SJSA1 (cell line): ENCODE results near the gene CRYBG2. TPM values are rescaled to one million over a fixed set of nuclear protein-coding genes. Genes with fewer than 3 reads are reported as not detected.
A peak's percentile ranks its signal among the peaks of the same experiment; 100 is the strongest.
"Not testable (repeated sequence)": the region's sequence is repeated elsewhere in the genome, so short reads cannot be mapped to it uniquely, and the experiment has no call there.

Experiments used
- DNase-seq, 2 experiments: peaks; one replicate each; pipeline ENCODE4 v3.0.0-alpha.2; 2015 to 2020; ENCODE audit warnings: low spot score in 2 of 2, low read depth in 1 of 2
- H3K27ac ChIP-seq: fragments of 250-450 bp; sonication (Bioruptor Pico); 2 replicates; pipeline ENCODE4 v1.5.1; 2020; ENCODE audit warnings: mild to moderate bottlenecking, moderate library complexity
- H3K27me3 ChIP-seq: fragments of 250-450 bp; sonication (Bioruptor Pico); replicated peaks from 2 replicates; pipeline ENCODE4 v1.5.1; 2020; ENCODE audit warnings: mild to moderate bottlenecking, moderate library complexity
- H3K36me3 ChIP-seq: fragments of 250-450 bp; sonication (Bioruptor Pico); 2 replicates; pipeline ENCODE4 v1.5.1; 2020; ENCODE audit warnings: mild to moderate bottlenecking
- H3K4me1 ChIP-seq: fragments of 250-450 bp; sonication (Bioruptor Pico); replicated peaks from 2 replicates; pipeline ENCODE4 v1.6.1; 2021; ENCODE audit warnings: mild to moderate bottlenecking
- H3K4me3 ChIP-seq: fragments of 250-450 bp; sonication (Bioruptor Pico); 2 replicates; pipeline ENCODE4 v1.5.1; 2020; ENCODE audit warnings: mild to moderate bottlenecking
- H3K9me3 ChIP-seq: fragments of 250-450 bp; sonication (Bioruptor Pico); replicated peaks from 2 replicates; pipeline ENCODE4 v1.5.1; 2020; ENCODE audit warnings: mild to moderate bottlenecking
- total RNA-seq: library from RNA; depleted of rRNA; stranded (reverse); fragments of >200 nt; shearing (Covaris generic); gene quantifications from 2 replicates; pipeline ENCODE4 v1.2.3, GENCODE V29; 2014

The CRYBG2 gene
- total RNA-seq, 1 experiment from 2014 or later, result not detected

DNA sequence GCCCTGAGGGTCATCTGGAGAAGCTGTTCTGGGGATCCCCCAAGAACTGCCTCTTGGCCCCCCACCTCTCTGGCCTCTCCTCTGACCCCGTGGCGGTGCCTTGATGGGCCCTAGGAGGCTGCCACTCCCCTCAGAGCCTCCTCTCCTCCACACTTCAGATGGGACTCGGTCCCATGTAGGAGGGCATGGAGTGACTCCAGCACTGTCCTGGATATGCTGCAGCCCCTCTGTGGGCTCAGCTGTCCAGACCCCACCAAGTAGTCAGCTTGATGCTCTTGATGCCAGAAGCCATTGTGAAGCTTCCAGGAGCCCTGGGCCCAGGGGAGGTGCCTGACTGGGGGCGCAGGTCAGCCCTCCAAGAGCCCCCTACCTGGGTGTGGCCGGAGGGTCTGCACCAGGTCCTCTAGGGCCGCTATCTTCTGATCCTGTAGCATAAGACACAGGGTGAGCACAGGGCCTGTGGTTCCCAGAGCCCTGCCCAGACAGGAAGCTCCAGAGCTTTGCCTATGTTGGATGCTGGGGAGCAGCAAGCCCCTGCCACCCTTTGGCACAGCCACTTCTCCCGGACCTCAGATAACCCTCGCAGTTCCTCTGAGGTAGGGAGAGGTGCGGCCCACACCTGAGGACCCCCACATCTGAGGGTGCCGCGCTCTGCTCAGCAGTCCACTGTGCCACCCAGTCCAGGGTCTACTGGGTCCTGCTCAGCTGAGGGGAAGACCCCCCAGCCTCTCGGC lies 56.7 kb downstream of the CRYBG2 start:
- Histone ChIP-seq H3K4me1 (no peaks in the 10 kb centered on the region), H3K4me3 (no peak overlapping the region), H3K36me3 (0 out of 2 replicates have a peak, but pooled peaks cover 4% of the 10 kb centered on the region), H3K27me3 (no peaks in the 10 kb centered on the region), H3K9me3 (no peaks in the 10 kb centered on the region), H3K27ac (no peak overlapping the region)
- DNase-seq, result no peak

DNA sequence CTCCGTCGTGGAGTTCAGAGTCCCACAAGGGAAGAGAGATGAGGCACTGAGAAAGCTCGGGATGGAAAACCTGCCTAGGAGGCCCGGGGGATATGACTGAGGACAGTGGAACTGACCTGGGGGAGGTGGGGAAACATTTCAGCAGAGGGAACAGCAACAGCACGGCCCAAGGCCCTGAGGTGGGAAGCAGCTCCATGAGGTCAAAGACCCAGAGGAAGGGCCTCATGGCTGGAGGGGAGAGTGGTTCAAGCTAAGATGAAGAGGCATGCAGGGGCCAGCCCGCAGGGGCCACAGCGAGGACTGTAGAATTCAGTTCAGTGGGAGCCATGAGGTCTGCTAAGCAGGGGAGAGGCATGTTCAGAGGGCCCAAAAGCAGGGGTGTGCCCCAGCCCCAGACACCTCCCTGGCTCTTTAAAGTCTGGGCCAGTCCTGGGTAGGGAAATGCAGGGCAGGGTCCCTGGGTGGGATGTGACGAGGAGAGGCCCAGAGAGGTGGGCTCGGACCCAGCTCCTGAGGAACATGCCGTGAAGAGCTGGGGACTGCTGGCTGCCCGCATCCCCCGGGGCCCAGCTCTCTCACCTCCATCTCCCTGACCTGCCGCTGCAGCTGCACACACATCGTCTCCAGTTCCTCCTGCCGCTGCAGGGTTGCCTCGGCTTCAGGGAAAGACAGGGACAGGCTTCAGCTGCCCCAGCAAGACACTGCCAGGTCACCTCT lies 57.4 kb downstream of the CRYBG2 start:
- Histone ChIP-seq H3K9me3 (no peaks in the 10 kb centered on the region), H3K27me3 (no peaks in the 10 kb centered on the region), H3K4me3 (no peak overlapping the region), H3K27ac (no peak overlapping the region), H3K4me1 (no peaks in the 10 kb centered on the region), H3K36me3 (0 out of 2 replicates have a peak, but pooled peaks cover 4% of the 10 kb centered on the region)
- peak in 1 of 2 experiments; percentile 37 for DNase-seq

DNA sequence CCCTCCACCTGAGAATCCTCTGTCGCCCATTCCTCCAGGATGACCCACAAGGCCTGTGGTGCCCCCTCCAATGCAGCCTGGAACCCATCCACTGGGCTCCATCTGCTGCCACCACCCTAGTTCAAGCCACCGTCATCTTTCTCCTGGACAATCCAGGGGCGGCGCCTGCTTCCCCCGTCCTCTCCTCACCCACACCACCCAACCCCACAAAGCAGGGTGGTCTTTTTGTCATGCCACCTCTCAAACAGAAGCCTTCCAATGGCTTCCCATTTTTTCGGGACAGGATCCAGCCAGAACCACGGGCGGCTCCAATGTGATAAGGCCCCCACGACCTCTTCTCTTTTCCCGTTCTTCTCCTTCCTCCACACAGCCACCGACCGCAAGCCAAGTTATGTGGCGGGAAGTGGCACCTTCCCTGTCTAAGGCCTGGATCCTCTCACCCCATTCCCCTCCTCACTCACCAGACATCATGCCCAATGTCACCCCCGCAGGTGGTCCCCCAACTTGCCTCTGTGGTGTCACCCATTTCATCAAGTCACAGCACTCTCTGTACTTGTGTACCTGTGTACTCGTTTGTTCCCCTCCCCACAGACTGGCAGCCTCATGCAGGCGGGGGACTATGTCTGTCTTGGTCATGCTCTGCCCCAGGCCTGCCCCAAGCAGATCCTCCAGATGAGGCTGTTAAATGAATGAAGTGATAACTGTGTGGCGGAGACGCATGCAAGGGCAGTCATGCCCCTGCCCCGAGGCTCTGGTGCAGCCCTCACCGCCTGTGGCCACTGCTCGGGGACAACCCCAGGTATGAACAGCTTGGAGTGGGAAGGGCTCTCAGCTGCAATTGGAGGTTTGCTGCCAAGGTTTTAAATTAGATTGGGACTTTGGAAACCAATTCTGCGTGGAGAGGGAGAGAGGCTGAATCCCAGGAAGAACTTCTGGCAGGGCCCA lies 58.5 kb downstream of the CRYBG2 start:
- Histone ChIP-seq H3K27me3 (no peaks in the 10 kb centered on the region), H3K4me3 (no peak overlapping the region), H3K27ac (no peak overlapping the region), H3K9me3 (no peaks in the 10 kb centered on the region), H3K4me1 (no peaks in the 10 kb centered on the region), H3K36me3 (0 out of 2 replicates have a peak, but pooled peaks cover 4% of the 10 kb centered on the region)
- no peak for DNase-seq

DNA sequence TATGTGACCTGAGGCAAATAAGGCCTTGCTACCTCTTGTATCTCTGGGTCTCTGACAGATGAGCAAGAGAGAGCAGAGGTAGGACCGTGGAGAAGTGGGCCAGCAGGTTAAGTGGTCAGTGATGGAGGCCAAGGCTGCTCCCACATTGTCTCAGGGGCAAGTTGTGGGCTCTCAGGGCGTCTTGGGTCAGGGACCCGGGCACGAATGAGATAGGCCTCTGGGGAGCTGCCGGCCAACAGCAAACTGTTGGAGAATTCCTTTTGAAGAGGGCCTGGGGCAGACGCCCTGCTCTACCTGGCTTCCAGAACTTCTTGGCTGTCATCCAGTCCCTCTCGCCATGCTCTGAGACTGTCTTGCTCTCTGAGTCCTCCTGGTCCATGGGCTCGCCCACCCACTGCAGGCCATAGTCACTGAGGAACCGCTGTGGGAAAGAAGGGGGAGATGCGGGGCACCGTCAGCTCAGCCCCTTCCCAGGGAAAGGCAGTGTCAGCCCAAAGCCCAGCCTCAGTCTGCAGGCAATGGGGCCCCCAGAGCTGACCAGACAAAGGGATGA lies 59.9 kb downstream of the CRYBG2 start:
- H3K4me1 ChIP-seq, result no peaks in the 10 kb centered on the region
- no peak for DNase-seq
- H3K27ac ChIP-seq, result no peak overlapping the region
- H3K4me3 ChIP-seq, result no peak overlapping the region
- H3K36me3 ChIP-seq, result 0 out of 2 replicates have a peak, but pooled peaks cover 4% of the 10 kb centered on the region
- H3K9me3 ChIP-seq, result no peaks in the 10 kb centered on the region
- H3K27me3 ChIP-seq, result no peaks in the 10 kb centered on the region

DNA sequence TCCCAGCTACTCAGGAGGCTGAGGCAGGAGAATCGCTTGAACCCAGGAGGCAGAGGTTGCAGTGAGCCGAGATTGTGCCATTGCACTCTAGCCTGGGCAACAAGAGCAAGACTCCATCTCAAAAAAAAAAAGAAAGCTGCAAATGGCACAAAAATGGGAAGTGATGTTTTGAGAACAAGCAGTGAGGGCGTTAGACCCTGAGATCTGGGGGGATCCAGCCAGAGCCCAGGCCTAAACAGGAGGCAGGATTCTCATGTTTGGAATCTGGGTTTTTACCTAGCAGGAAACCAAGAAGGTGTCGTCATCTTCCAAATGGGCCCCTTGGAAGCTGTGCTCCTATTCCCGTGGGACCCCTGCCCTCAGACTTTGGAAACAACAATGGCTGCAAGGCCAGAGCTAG lies 61.2 kb downstream of the CRYBG2 start:
- not testable (repeated sequence) for H3K9me3 ChIP-seq, H3K4me1 ChIP-seq, H3K27ac ChIP-seq, DNase-seq, H3K36me3 ChIP-seq, H3K27me3 ChIP-seq, H3K4me3 ChIP-seq

DNA sequence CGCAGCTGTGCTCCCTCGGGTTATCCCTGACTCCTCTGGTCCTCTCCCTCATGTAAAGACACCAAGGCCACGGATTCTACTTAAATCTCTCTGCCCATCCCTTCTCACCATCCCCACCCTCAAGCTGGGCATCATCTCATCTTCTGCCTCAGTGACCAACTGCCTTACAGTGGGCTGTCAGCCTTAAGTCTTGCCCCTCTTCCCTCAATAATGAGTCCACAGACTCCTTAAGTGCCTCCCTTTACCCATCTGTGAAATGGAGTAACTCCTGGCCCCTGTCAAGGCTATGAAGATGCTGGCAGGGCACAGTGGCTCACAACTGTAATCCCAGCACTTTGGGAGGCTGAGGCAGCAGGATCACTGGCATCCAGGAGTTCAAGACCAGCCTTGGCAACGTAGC lies 62.0 kb downstream of the CRYBG2 start:
- Histone ChIP-seq H3K4me1 (no peaks in the 10 kb centered on the region), H3K9me3 (no peaks in the 10 kb centered on the region), H3K36me3 (0 out of 2 replicates have a peak, but pooled peaks cover 4% of the 10 kb centered on the region), H3K27me3 (no peaks in the 10 kb centered on the region), H3K4me3 (no peak overlapping the region), H3K27ac (no peak overlapping the region)
- DNase-seq, result no peak

DNA sequence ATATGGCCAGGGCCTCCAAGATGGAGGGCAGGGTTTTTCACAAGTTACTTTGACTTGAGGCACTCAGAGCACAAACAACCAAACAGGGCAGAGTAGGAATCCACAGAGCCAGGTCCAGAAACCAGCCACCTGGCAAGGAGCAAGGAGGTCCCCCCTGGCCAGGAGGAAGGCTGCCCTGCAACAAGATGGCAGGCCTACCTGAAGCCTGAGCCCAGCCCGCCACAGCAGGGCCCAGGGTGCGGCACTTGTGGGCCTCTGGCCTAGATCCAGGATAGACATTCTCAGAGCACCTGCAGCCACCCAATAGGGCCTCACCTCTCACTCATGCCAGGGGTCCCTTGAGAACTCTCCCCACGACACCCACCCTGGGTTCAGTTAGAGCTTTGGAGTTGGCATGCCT lies 62.5 kb downstream of the CRYBG2 start:
- DNase-seq, result no peak
- H3K9me3 ChIP-seq, result no peaks in the 10 kb centered on the region
- no peaks in the 10 kb centered on the region for H3K27me3 ChIP-seq
- H3K4me1 ChIP-seq, result no peaks in the 10 kb centered on the region
- H3K4me3 ChIP-seq, result no peak overlapping the region
- H3K36me3 ChIP-seq, result 0 out of 2 replicates have a peak, but pooled peaks cover 3% of the 10 kb centered on the region
- H3K27ac ChIP-seq, result no peak overlapping the region

DNA sequence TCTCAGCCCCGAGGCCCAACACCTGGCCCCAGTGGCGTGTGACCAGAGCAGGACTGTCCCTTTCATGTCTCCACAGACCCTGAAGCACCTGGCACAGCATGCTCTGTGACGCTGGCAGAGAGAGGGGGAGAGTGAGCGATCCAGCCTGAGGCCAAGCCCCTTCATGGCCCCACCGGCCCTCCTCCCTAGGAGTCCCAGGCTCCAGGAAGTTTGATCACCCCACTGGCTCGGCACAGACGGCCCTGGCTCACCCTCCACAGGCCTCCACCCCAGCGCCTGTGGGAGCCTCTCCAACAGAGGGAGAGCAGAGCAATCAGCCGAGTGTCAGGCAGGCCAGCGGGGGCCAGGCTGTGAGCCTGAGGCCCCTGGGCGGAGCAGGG lies 63.1 kb downstream of the CRYBG2 start:
- no peak overlapping the region for H3K27ac ChIP-seq

DNA sequence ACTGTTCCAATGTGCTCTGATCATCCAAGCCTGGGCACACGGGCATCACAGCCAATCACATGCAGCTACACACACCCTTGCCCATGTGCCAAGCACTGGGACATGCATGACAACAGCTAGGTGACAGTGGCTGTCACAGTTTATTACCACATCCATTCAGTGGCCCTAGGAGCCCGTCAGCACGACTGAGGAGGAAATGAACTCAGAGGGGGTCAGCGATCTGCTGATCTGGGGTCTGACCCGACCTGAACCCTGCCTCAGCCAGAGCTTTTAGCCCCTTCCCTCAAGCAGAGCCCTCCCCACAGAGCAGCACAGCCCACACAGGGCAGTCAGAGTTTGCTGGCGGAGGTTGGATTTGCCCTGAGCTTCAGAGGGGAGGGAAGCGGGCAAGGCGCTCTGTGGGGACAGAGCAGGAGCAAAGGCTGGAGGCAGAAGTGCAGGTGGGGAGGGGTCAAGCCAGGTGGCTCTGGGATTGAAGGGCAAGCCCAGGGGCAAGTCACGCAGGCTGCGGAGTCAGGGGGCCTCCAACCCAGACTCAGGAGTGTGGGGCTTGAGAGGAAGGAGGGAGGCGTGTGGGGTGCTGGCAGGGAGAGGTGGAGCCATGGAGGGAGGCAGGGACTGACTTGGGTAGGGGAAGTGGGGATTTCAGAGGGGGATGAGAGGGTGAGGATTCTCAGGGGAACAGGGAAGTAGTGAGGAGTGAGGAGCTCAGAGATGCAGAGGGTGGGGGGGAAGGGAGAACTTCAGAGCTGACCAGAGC lies 63.6 kb downstream of the CRYBG2 start:
- no peak overlapping the region for H3K27ac ChIP-seq
- H3K9me3 ChIP-seq, result no peaks in the 10 kb centered on the region

More for the DNA sequence above, 63.1 kb downstream of the CRYBG2 start:
- no peaks in the 10 kb centered on the region for H3K36me3 ChIP-seq
- DNase-seq, result no peak
- H3K4me1 ChIP-seq, result no peaks in the 10 kb centered on the region
- no peak overlapping the region for H3K4me3 ChIP-seq
- H3K27me3 ChIP-seq, result no peaks in the 10 kb centered on the region
- H3K9me3 ChIP-seq, result no peaks in the 10 kb centered on the region

DNA sequence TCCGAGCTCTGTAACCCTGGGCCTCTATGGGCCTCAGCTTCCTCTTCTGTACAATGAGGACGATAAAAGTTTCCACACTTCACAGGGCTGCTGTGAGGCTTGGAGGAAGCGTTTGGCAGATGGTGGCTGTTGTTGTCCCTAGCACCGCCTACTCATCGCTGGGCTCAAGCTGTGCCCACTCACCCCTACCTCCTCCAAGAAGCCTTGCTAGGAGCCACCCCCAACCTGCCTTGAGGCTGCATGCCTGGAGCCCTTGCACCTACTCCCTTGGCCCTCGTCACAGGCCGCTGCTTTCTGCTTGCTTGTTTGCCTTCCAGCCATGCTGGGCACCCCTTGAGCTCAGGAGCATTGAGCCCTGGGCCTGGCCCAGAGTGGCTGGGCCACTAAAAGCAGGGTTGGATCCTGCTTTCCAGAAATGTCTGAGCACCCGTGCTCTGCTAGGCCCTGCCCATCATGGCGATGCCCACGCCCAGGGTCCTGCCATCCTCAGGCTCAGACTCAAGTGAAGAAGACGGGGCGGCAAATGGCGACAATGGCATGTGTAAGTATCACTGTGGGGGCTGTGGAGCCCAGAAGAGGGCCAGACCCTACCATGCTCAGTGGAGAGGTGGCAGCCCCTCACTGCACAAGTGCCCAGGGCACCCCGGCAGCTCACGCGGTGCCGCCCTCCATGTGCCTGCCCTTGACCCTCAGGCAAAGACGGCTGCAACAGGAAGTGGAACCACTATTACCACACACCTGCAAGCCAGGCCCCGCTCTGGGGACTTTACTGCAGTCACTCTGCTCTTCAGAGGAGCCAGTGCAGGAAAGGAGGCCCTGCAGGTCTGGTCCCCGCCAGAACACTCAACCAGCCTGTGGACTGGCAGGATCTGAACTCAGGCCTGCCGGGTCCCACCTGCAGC lies 64.5 kb downstream of the CRYBG2 start:
- Histone ChIP-seq H3K4me3 (no peak overlapping the region), H3K36me3 (peaks cover 10% of the 10 kb centered on the region), H3K9me3 (no peaks in the 10 kb centered on the region), H3K27me3 (no peaks in the 10 kb centered on the region), H3K27ac (no peak overlapping the region), H3K4me1 (peaks cover 10% of the 10 kb centered on the region)
- peak in 1 of 2 experiments; percentile 40 for DNase-seq

More for the DNA sequence above, 63.6 kb downstream of the CRYBG2 start:
- H3K27me3 ChIP-seq, result no peaks in the 10 kb centered on the region
- H3K36me3 ChIP-seq, result peaks cover 3% of the 10 kb centered on the region; the same call in 1 of the 2 replicates
- DNase-seq, result no peak
- H3K4me3 ChIP-seq, result no peak overlapping the region
- peaks cover 1% of the 10 kb centered on the region for H3K4me1 ChIP-seq

DNA sequence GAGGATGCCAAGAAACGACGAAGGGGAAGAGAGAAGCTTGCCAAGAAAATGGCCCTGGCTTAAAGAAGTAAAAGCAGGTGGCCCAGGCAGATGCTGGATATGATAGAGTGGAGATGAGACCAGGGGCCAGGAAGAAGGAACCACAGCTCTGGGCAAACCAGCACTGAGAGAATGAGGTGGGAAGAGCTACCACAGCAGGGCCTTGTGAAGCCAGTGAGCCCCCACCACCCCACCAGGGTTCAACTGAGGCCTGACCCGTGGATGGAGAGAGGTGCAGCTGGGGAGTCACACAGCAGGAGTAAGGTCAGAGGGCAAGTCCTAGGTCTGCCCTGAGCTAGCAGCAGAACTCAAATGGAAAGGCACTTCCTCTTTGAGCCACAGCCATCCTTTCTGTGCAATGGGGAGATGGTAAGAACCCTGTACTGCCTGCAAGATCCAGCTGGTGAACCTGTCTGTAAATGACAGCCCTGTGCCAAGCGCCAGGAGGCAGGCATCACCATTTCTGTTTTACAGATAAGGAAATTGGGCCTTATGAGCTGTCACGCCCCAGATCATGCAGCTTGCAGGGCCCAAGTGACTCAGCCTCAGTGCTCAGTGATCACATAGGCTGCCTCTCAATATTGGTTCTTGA lies 65.5 kb downstream of the CRYBG2 start:
- H3K36me3 ChIP-seq, result peaks cover 19% of the 10 kb centered on the region
- no peaks in the 10 kb centered on the region for H3K27me3 ChIP-seq
- no peak overlapping the region for H3K4me3 ChIP-seq
- DNase-seq, result no peak
- no peak overlapping the region for H3K27ac ChIP-seq
- peaks cover 17% of the 10 kb centered on the region for H3K4me1 ChIP-seq
- no peaks in the 10 kb centered on the region for H3K9me3 ChIP-seq

DNA sequence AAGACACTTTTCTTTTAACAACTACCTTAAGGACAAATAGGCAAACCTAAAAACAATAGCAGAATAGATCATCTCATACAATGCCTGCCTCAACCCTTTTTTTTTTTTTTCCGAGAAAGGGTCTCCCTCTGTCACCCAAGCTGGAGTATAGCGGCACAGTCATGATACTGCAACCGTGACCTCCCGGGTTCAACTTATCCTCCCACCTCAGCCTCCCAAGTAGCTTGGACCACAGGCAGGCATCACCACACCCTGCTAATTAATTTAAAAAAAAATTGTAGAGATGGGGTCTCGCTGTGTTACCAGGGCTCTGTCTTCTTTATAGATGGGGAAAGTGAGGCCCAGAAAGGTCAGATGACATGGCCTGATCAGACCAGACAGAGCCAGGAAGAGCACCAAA lies 66.1 kb downstream of the CRYBG2 start:
- Histone ChIP-seq H3K4me3 (no peak overlapping the region), H3K27ac (no peak overlapping the region), H3K4me1 (peaks cover 17% of the 10 kb centered on the region), H3K9me3 (no peaks in the 10 kb centered on the region), H3K36me3 (peaks cover 19% of the 10 kb centered on the region), H3K27me3 (no peaks in the 10 kb centered on the region)
- no peak for DNase-seq
